Measurements from ENCODE around the gene DENND2C.

Gene DENND2C

GRCh38 chr1:114545796-114546195 is 124.1 kb downstream of the DENND2C start:
- no peak for DNase-seq (ENCODE audit: low read depth)

GRCh38 chr1:114545315-114545714 is 124.5 kb downstream of the DENND2C start:
- no peak for DNase-seq (ENCODE audit: low read depth)

- DNase-seq (ENCODE audit: low read depth): no peak
These were observed 129.0 kb downstream of the DENND2C start for GRCh38 chr1:114540821-114541220.

- DNase-seq (ENCODE audit: low read depth): no peak
These were observed 129.6 kb downstream of the DENND2C start for GRCh38 chr1:114540272-114540671.

GRCh38 chr1:114536043-114536442 is 133.8 kb downstream of the DENND2C start:
- no peak for DNase-seq (ENCODE audit: low read depth)

- DNase-seq (ENCODE audit: low read depth): no peak
These were observed 134.4 kb downstream of the DENND2C start for GRCh38 chr1:114535401-114535800.

Data from CMK (cell line).